AG10803 (cell line): Measurements from ENCODE around the gene MGAT4C.
"Not testable (repeated sequence)": the region's sequence is repeated elsewhere in the genome, so short reads cannot be mapped to it uniquely, and the experiment has no call there.

ENCODE experiments used
- DNase-seq: peaks from one replicate; pipeline ENCODE4 v3.0.0; 2010; ENCODE audit warnings: low read depth
- H3K4me3 ChIP-seq: 2 replicates; pipeline ENCODE4 v1.5.1; 2011; ENCODE audit warnings: mild to moderate bottlenecking, low read length, control low read depth
- TF ChIP-seq, protein P1 (sequence below): conservative IDR thresholded peaks from 2 replicates; pipeline ENCODE4 v1.5.1; 2011; ENCODE audit warnings: mild to moderate bottlenecking, low read length, control low read depth, inconsistent platforms

Gene MGAT4C

DNA sequence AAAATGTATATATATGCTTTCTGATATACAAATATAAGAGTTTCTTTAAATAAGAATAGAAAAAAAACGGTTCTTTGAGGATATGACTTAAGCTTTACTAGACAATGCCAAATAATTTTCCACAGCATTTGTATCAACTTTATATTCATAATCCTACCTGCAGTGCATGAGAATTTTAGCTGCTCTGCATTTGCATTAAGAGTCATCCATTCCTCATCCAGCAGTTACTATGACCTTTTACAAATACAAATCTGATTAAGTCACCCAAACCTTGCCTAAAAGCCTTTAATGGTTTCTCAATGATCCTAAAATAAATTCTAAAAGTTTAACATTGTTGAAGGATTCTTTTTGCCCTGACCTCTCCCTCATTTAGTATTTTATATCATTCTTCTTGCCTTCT lies 116.5 kb downstream of the MGAT4C start:
- DNase-seq = no peak
- no peak overlapping the region for H3K4me3 ChIP-seq
- TF ChIP-seq, protein P1, sequence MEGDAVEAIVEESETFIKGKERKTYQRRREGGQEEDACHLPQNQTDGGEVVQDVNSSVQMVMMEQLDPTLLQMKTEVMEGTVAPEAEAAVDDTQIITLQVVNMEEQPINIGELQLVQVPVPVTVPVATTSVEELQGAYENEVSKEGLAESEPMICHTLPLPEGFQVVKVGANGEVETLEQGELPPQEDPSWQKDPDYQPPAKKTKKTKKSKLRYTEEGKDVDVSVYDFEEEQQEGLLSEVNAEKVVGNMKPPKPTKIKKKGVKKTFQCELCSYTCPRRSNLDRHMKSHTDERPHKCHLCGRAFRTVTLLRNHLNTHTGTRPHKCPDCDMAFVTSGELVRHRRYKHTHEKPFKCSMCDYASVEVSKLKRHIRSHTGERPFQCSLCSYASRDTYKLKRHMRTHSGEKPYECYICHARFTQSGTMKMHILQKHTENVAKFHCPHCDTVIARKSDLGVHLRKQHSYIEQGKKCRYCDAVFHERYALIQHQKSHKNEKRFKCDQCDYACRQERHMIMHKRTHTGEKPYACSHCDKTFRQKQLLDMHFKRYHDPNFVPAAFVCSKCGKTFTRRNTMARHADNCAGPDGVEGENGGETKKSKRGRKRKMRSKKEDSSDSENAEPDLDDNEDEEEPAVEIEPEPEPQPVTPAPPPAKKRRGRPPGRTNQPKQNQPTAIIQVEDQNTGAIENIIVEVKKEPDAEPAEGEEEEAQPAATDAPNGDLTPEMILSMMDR = no peak

DNA sequence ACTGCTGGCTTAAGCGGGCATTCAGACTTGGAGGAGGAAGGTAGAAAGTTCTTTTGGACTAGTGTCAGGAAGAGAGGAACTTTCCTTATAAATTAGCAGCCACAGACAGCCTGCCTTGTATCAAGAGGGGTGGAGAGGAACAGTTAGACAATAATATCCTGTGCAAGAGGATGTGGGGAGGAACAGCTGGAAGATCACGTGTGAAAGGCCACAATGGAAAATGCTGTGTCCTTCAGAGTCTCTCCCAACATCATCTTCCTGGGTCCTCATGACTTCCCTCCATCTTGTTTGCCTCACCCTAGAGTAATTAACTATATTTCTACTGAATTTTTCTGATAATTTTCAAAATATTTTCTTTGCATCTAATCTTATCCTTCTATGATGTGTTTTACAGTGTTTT lies 117.4 kb downstream of the MGAT4C start:
- no peak overlapping the region for H3K4me3 ChIP-seq
- no peak for DNase-seq
- TF ChIP-seq, protein P1 = no peak

DNA sequence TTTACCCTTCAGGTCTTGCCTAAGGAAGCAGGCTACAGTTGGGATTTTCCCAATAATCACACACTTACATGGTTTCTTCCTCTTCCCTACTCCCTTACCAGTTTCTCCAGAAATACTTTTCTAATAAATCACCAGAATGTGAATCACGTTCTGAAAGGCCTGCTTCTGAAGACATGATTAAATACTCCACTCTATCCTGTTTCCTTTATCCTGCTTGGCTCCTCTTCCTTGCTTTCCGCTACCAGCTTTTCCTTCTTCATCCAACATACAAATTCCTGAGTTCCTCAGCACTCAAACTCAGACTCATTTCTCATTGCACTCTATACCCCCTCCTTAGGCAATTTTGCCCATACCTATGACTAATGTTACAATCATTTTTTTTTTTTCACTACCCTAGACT lies 118.3 kb downstream of the MGAT4C start:
- TF ChIP-seq, protein P1 = no peak
- peak; percentile 22 for DNase-seq
- no peak overlapping the region for H3K4me3 ChIP-seq

DNA sequence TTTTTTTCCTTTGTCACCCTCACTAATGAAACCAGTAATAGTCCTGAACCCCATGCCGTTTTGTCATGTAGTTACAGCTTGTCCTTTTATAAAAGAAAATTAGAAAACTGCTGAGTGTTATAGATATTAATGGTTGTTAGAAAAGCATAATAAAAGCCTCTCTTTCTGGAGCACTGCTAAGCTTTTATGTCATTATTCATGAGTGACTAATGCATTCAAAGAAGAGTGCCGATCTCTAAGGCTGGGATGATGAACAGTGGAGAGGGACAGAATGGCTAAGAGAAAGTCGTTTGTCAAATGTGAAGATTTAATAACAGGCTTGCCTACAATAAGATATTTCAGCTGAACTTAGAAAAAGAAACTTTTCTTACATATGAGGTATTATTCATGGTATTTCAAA lies 121.6 kb downstream of the MGAT4C start:
- no peak overlapping the region for H3K4me3 ChIP-seq
- TF ChIP-seq, protein P1 = no peak
- DNase-seq = no peak

DNA sequence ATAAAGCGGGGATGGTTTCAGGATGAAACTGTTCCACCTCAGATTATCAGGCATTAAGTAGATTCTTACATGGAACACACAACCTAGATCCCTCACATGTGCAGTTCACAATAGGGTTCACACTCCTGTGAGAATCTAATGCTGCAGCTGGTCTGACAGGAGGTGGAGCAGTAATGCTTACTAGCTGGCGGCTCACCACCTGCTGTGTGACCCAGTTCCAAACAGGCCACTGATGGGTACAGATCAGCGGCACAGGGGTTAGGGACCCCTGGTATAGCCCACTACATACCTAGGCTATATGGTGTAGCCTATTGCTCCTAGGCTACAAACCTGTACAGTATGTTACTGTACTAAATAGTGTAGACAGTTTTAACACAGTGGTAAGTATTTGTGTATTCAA lies 129.3 kb downstream of the MGAT4C start:
- H3K4me3 ChIP-seq, DNase-seq: not testable (repeated sequence)

DNA sequence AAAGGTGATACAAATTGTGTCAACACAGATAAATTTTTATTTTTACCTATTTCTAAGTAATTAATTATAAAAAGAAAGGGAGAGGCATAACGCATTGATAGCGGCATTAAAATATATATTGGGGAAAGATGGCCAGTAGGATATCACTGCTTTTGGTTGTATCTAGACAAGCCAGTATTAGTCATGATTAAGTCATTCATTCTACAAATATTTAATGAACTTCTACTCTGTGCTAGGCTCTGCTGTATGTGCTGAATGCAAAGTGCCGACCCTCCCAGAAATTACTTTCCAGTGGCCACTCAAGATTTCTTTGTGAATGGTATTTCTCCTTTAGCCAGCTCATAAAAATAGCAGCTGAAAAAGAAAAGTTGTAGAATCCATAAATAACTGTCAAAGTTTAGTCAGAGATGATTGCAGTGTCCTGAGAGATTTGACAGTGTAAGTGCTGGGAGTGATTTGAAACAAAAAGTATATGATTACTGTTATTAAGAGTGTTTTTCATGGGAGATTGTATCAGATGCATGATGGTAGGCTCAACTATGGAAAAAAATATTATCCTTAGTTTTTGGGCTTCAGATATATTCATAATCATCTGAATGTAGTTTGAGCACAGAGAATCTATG lies 133.2 kb downstream of the MGAT4C start:
- DNase-seq = no peak
- TF ChIP-seq, protein P1 = no peak
- no peak overlapping the region for H3K4me3 ChIP-seq

DNA sequence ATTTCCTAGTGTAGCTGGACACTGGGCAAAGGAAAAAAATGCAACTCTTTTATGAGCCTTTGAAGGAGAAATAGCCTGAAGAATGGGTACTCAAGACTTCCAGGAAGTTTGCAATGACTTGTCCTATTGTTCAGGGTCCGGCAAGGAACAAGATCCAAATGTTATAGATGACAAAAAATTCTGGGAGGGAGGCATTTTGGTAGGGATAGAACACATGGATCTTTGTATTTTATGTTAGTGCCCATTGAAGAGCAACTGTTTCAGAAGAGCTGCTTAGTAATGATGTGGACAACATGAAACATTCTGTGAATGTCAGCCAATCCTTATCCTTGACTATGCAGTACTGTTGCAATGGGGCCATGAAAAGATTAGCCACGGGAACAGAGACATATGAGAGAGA lies 138.0 kb downstream of the MGAT4C start:
- H3K4me3 ChIP-seq = no peak overlapping the region
- TF ChIP-seq, protein P1 = no peak
- DNase-seq = no peak

DNA sequence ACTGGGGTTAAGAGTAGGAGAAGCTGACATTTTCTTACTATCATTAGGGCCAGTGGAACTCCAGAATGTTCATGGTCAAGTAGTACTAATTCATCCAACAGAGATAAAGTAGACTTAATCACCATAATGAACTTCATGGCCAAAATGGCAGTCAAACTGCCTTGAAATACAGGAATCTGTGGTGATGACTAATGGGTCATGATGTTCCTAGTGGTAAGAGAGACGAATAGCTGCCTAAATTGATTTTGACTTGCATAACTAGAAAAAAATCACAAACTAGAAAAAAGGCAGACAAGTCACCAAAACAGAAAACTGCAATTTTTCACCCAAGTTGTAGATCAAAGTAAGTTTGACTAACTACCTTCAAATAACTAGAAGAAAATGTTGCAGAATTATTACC lies 138.5 kb downstream of the MGAT4C start:
- H3K4me3 ChIP-seq = no peak overlapping the region
- no peak for DNase-seq
- TF ChIP-seq, protein P1 = no peak
